Skeletal muscle tissue (tissue), 4 donors: Measurements from ENCODE around the gene PKNOX1. TPM values are rescaled to one million over a fixed set of nuclear protein-coding genes. Genes with fewer than 3 reads are reported as not detected.
"Not testable (repeated sequence)": the region's sequence is repeated elsewhere in the genome, so short reads cannot be mapped to it uniquely, and the experiment has no call there.

Experiments
- H3K27ac ChIP-seq: one replicate; pipeline ENCODE4 v1.7.0; 2013; ENCODE audit warnings: mild to moderate bottlenecking, low read depth, low read length, inconsistent platforms
- H3K27me3 ChIP-seq, 3 donors: one replicate each; pipeline ENCODE4 v1.7.0; 2013; ENCODE audit warnings: low read length in 3 of 3; ENCODE audit not compliant: control insufficient read depth in 3 of 3, insufficient read depth in 3 of 3
- H3K36me3 ChIP-seq, 3 donors: one replicate each; pipeline ENCODE4 v1.7.0; 2013; ENCODE audit warnings: low read length in 3 of 3; ENCODE audit not compliant: control insufficient read depth in 3 of 3, insufficient read depth in 3 of 3
- H3K4me1 ChIP-seq, 3 donors: one replicate each; pipeline ENCODE4 v1.7.0; 2013; ENCODE audit warnings: low read length in 3 of 3, mild to moderate bottlenecking in 3 of 3; ENCODE audit not compliant: control insufficient read depth in 3 of 3, insufficient read depth in 3 of 3
- H3K4me3 ChIP-seq, 3 donors: one replicate each; pipeline ENCODE4 v1.7.0; 2013; ENCODE audit warnings: low read length in 3 of 3
- H3K9ac ChIP-seq, 3 donors: one replicate each; pipeline ENCODE4 v1.7.0; 2013; ENCODE audit warnings: low read length in 3 of 3, mild to moderate bottlenecking in 3 of 3, moderate library complexity in 2 of 3, low read depth in 1 of 3
- H3K9me3 ChIP-seq, 3 donors: one replicate each; pipeline ENCODE4 v1.7.0; 2013; ENCODE audit warnings: low read length in 3 of 3; ENCODE audit not compliant: control insufficient read depth in 3 of 3
- total RNA-seq: library from RNA; depleted of rRNA; stranded (reverse); fragments of >200 nt; gene quantifications from one replicate; pipeline ENCODE4 v1.2.3, GENCODE V29; 2014
- donor health status: Osteomylitis.

Gene PKNOX1
- total RNA-seq, 1 donor from 2014 or later, result 8.9 TPM

DNA sequence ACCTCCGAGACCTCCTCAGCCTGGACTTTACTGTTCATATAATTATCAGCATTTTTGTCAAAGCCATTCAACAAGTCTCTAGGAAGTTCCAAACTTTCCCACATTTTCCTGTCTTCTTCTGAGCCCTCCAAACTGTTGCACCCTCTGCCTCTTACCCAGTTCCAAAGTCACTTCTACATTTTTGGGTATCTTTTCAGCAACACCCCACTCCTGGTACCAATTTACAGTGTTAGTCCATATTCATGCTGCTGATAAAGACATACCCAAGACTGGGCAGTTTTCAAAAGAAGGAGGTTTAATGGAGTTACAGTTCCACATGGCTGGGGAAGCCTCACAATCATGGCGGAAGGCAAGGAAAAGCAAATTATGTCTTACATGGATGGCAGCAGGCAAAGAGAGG is 25.7 kb downstream of the PKNOX1 start:
- not testable (repeated sequence) for H3K4me3 ChIP-seq, H3K27ac ChIP-seq, H3K9ac ChIP-seq, H3K36me3 ChIP-seq, H3K9me3 ChIP-seq, H3K27me3 ChIP-seq
- H3K4me1 ChIP-seq, result peaks cover 9 to 17% (median 13%) of the 10 kb centered on the region in 3 donors

DNA sequence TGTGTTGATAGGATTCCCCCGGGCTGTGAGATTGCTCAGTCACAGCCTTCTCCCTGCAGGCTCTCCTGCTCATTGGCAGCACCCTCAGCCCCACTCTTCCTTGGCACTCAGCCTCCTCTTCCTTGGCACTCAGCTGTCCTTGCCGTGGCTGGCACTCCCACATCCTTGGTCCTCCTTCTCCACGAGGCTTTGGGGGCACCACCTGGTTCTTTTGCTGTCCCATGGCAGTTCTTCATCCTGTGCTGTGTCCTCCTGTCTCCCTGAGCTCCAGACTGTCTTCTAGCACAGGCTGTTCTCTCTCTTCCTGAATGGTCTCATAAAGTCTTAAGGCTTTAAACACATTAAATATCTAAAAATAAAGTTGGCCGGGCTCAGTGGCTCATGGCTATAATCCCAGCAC is 27.0 kb downstream of the PKNOX1 start:
- Histone ChIP-seq H3K36me3 (peaks cover 0 to 7% (median 6%) of the 10 kb centered on the region in 3 donors), H3K9ac (peak overlapping the region in 1 of 3 donors; percentile 45), H3K27me3 (no peaks in the 10 kb centered on the region), H3K4me1 (peaks cover 12 to 19% (median 13%) of the 10 kb centered on the region in 3 donors), H3K9me3 (no peaks in the 10 kb centered on the region), H3K4me3 (peak overlapping the region in 1 of 3 donors; percentile 22), H3K27ac (no peak overlapping the region)

DNA sequence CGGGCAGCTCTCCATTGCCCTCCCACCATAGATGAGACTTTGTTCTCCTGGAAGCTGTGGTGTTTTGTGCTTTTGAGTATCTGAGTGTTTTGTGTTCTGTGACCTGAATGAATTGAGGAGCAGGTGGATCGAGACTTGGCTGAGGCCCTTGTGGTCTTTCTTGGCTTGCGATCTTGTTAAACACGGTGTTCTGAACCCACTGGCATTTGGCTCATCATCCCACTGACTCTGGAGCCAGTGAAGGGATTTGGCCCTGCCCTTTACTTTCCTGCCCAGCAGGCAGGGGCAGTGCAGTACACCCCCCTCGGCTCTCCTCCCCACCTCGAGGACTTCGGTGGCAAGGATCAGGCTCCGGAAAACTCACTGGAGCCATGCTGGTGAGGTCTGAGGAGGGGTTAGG is 30.6 kb downstream of the PKNOX1 start:
- H3K9me3 ChIP-seq, result no peaks in the 10 kb centered on the region
- no peak overlapping the region for H3K9ac ChIP-seq
- H3K4me3 ChIP-seq, result no peak overlapping the region
- H3K36me3 ChIP-seq, result peaks cover 6 to 18% (median 8%) of the 10 kb centered on the region in 3 donors
- peaks cover 8 to 12% (median 11%) of the 10 kb centered on the region in 3 donors for H3K4me1 ChIP-seq
- H3K27me3 ChIP-seq, result no peaks in the 10 kb centered on the region
- H3K27ac ChIP-seq, result no peak overlapping the region

DNA sequence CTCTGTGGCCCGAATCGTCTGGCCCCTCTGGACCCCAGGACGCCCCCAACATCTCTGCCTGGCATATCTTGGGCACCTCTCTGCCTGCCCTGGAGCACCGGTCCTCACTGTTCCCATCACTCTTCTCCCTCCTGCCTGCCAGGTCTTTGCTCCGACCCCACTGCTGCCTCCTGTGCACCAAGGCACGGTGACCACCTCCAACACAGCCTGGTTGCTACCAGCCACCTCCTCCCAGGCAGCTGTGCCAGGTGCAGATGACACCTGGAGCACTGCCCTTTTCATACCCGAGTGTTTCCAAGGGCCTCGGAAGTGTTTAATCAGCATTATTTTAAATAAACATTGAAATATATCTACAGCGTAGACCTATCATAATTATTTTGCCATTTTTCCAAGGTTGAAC is 31.3 kb downstream of the PKNOX1 start:
- Histone ChIP-seq H3K9ac (no peak overlapping the region), H3K4me1 (peaks cover 8 to 12% (median 11%) of the 10 kb centered on the region in 3 donors), H3K27me3 (no peaks in the 10 kb centered on the region), H3K4me3 (no peak overlapping the region), H3K27ac (no peak overlapping the region), H3K36me3 (peaks cover 6 to 18% (median 8%) of the 10 kb centered on the region in 3 donors), H3K9me3 (no peaks in the 10 kb centered on the region)

DNA sequence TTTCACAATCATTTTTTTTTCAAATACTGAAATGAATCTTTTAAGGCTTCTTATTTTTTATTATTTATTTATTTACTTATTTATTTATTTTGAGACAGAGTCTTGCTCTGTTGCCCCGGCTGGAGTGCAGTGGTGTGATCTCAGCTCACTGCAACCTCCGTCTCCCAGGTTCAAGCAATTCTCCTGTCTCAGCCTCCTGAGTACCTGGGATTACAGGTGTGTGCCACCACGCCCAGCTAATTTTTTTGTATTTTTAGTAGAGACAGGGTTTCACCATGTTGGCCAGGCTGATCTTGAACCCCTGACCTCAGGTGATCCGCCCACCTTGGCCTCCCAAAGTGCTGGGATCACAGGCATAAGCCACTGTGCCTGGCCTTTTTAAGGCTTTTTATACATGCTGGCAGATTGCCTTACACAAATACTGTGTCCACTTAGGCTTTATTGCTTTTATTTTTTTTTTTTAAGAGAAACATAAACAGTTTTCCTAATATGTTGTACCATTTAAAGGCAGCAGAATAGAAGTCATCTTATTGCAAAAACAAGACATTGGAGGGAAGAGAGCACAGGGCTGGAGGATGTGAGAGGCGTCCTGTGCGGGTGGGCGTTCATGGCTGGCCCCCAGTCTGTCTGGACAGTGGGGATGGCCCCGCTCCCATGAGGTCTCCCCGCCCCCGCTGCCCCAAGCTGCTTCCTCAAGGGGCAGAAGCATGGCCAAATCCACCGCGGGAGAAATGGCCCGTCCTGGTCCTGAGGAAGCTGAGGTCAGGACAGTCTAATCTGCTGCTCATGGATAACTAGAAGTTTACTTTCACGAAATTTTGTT is 31.9 kb downstream of the PKNOX1 start:
- H3K36me3 ChIP-seq, result peaks cover 7 to 19% (median 9%) of the 10 kb centered on the region in 3 donors
- peak overlapping the region in 1 of 3 donors; percentile 20 for H3K9ac ChIP-seq
- H3K9me3 ChIP-seq, H3K27ac ChIP-seq, H3K4me1 ChIP-seq, H3K4me3 ChIP-seq, H3K27me3 ChIP-seq: not testable (repeated sequence)

DNA sequence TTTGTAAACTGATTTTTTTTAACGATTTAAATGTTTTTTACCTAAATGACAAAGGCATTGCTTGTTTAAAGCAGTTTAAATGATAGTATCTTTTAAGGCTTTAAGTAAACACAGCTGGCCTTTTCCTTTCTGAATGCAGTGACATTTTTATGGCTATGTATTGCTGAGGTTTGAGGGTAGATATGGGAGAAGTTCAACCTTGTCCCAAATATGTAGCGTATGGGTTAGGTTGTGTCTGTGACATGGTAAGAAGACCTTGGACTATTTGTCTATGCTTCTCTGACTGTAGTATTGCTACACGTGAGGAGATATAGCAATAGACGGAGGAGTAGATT is 32.5 kb downstream of the PKNOX1 start:
- Histone ChIP-seq H3K27ac (no peak overlapping the region), H3K4me3 (no peak overlapping the region), H3K36me3 (peaks cover 11 to 25% (median 13%) of the 10 kb centered on the region in 3 donors), H3K9me3 (no peaks in the 10 kb centered on the region), H3K4me1 (peaks cover 0 to 5% (median 3%) of the 10 kb centered on the region in 3 donors), H3K9ac (no peak overlapping the region), H3K27me3 (no peaks in the 10 kb centered on the region)

DNA sequence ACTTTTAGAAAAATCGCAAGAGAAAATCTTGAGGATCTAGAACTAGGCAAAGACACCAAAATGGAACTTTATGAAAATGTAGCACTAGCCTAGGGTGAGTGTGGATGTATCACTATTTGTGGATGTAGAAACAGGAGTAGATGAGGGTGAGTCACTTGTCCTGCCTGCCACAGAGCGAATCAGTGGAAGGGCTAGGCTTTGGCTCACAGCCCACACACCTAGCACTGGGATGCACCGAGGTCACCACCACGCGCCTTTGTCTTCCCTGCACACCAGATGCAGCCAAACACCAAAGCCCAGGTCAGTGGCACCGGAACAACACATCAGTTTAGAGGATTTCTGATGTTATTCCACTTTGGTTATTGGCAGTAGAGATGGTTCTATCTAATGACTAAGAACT is 38.2 kb downstream of the PKNOX1 start:
- Histone ChIP-seq H3K9me3 (no peaks in the 10 kb centered on the region), H3K4me1 (no peaks in the 10 kb centered on the region), H3K27ac (no peak overlapping the region), H3K27me3 (no peaks in the 10 kb centered on the region), H3K9ac (no peak overlapping the region), H3K4me3 (no peak overlapping the region), H3K36me3 (peaks cover 13 to 36% (median 19%) of the 10 kb centered on the region in 3 donors)

DNA sequence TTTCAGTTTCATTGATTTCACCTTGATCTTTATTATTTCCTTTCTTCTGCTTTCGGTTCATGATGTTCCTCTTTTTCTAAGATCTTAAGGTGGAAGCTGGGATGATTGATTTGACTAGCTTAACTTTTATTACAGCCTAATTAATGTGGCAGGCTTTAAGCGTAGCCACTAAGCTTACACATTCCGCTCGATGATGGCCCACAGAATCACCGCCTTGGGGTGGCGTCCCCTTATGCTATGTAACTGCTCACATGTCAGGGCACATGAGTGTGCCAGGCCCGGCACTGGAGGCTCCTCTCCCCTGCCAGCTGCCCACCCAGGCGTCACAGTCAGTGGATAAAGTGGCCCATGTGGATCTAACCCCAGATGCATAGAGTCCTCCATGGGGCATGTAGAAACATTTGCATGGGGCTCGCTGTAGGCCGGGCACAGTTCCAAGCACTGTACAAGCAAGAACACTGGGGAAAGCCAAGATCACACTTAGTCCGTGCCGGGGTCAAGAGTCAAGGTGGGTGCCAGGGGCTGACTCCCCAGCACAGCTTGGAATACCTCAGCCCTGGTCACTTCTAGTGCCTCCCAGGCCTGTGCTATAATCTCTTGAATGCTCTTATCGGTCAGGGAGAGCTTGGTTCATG is 41.7 kb downstream of the PKNOX1 start:
- H3K4me3 ChIP-seq, result no peak overlapping the region
- H3K36me3 ChIP-seq, result peaks cover 25 to 44% (median 28%) of the 10 kb centered on the region in 3 donors

DNA sequence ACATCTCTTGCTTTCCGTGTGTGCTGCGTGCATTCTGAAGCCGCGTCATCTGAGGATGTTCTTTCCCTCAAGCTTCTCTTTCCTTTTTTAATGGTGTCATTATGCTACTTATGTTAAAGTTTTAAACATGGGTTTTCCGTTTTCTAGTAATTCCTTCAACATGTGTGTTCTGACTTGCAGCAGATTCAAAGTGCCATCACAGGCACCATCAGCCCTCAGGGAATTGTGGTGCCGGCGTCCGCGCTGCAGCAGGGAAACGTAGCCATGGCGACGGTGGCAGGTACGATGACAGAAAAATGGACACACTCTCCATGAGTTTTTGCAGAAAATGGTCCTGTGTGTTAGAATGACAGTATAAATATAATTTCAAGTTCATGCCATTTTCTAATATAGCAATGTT is 42.4 kb downstream of the PKNOX1 start:
- no peak overlapping the region for H3K27ac ChIP-seq
- no peak overlapping the region for H3K9ac ChIP-seq
- no peaks in the 10 kb centered on the region for H3K4me1 ChIP-seq
- peaks cover 26 to 45% (median 28%) of the 10 kb centered on the region in 3 donors for H3K36me3 ChIP-seq
- no peaks in the 10 kb centered on the region for H3K27me3 ChIP-seq
- H3K4me3 ChIP-seq, result no peak overlapping the region
- H3K9me3 ChIP-seq, result no peaks in the 10 kb centered on the region

More for the DNA sequence above, 41.7 kb downstream of the PKNOX1 start:
- Histone ChIP-seq H3K27me3 (no peaks in the 10 kb centered on the region), H3K9me3 (no peaks in the 10 kb centered on the region), H3K27ac (no peak overlapping the region), H3K4me1 (no peaks in the 10 kb centered on the region), H3K9ac (no peak overlapping the region)

DNA sequence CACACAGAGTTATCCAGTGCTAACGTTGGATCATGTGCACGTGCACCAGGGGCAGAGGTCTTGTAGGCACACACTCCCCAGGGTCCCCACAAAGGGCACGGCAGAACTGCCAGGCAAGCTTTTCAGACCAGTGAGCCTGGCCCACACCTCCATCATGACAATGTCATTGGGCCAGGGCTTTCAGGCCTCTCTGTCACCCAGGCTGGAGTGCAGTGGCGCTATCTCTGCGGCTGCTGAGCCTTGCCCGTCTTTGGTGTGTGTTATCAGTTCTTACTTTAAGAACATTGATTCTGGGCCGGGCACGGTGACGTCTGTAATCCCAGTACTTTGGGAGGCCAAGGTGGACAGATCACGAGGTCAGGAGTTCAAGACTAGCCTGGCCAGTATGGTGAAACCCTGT is 44.2 kb downstream of the PKNOX1 start:
- Histone ChIP-seq H3K36me3 (peaks cover 20 to 40% (median 28%) of the 10 kb centered on the region in 3 donors), H3K4me1 (no peaks in the 10 kb centered on the region), H3K27ac (no peak overlapping the region)

More for the DNA sequence above, 44.2 kb downstream of the PKNOX1 start:
- Histone ChIP-seq H3K4me3 (no peak overlapping the region), H3K9me3 (no peaks in the 10 kb centered on the region), H3K27me3 (no peaks in the 10 kb centered on the region), H3K9ac (no peak overlapping the region)
